OCI-LY1 (cell line): ENCODE measurements around the gene PI4KA.
"Not testable (repeated sequence)": the region's sequence is repeated elsewhere in the genome, so short reads cannot be mapped to it uniquely, and the experiment has no call there.

ENCODE experiments used
- EZH2 ChIP-seq: fragments of 200-600 bp; sonication (generic), shearing (Covaris generic); IDR thresholded peaks from 2 replicates; pipeline ENCODE4 v1.8.0; 2017; ENCODE audit warnings: borderline replicate concordance, mixed run types, mild to moderate bottlenecking, antibody characterized with exemption, low read length, moderate library complexity, mixed read lengths
- TF ChIP-seq, protein P1 (sequence below): fragments of 200-600 bp; sonication (generic), shearing (Covaris generic); IDR thresholded peaks from 2 replicates; pipeline ENCODE4 v1.5.1; 2017; ENCODE audit warnings: mild to moderate bottlenecking, antibody characterized with exemption, low read length, moderate library complexity, mixed read lengths

DNA sequence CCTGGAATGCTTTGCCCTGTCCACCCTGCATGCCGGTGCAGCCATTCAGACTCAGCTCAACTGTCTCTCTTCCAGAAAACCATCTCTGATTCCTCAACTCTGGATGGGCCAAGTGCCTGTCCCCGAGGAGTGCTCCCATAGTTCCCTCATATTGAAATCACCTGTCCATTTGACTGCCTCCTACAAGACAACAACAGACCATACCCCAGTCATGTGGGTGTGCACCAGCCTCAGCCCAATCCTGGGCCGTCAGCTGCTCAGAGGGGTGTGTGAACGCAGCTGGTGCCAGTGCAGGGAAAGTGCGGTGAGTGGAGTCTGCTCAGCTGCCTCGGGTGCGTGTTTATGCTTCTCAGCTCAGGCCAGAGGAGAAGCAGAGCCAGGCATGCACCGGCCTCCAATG lies 126.2 kb downstream of the PI4KA start:
- TF ChIP-seq, protein P1, sequence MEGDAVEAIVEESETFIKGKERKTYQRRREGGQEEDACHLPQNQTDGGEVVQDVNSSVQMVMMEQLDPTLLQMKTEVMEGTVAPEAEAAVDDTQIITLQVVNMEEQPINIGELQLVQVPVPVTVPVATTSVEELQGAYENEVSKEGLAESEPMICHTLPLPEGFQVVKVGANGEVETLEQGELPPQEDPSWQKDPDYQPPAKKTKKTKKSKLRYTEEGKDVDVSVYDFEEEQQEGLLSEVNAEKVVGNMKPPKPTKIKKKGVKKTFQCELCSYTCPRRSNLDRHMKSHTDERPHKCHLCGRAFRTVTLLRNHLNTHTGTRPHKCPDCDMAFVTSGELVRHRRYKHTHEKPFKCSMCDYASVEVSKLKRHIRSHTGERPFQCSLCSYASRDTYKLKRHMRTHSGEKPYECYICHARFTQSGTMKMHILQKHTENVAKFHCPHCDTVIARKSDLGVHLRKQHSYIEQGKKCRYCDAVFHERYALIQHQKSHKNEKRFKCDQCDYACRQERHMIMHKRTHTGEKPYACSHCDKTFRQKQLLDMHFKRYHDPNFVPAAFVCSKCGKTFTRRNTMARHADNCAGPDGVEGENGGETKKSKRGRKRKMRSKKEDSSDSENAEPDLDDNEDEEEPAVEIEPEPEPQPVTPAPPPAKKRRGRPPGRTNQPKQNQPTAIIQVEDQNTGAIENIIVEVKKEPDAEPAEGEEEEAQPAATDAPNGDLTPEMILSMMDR: not testable (repeated sequence)
- not testable (repeated sequence) for TF ChIP-seq EZH2
